Right lobe of liver (tissue), 4 donors: ENCODE results near the gene SPATA20.

Source experiments
- CTCF ChIP-seq, 4 donors: fragments of 200-600 bp in 3 of 4; fragments of 450-650 bp in 1 of 4; IDR thresholded peaks; one replicate each; pipeline versions ENCODE4 v1.5.1 to v1.8.0; 2016 to 2022; ENCODE audit warnings: antibody characterized with exemption in 4 of 4, mild to moderate bottlenecking in 2 of 4
- POLR2A ChIP-seq: fragments of 450-650 bp; IDR thresholded peaks from one replicate; pipeline ENCODE4 v1.6.1; 2017; ENCODE audit warnings: antibody characterized with exemption, mild to moderate bottlenecking
- donor health status: DM: no; HTN: no; CAD: no.
- donor health status: DM: no; HTN: no; CAD: no.
- donor health status: DM: no; HTN: yes; CAD: no.

DNA sequence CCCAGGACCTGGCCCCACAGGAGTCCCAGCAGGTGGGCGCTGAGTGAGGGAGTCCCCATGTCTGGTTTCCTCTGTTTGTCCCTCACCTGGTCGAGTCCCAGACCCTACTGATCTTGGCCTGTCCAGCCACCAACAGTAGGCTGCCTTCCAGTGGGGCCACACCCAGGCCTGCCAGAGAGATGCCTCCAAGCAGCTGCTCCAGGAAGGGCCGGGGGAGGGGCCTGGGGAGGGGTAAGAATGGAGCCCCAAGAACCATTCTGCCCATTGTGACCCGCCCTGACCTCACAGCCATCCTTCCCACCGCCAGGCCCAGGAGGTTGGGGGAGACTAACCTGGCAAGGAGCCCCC, 736 bp downstream of the SPATA20 start:
- TF ChIP-seq POLR2A (no peak), CTCF (IDR thresholded peaks at IDR 0.05) (no peak)
